Left lung (tissue), 10 donors: ENCODE measurements around the gene HERC3. TPM values are rescaled to one million over a fixed set of nuclear protein-coding genes. Genes with fewer than 3 reads are reported as not detected.

Source experiments
- ATAC-seq: fragments of 200-7000 bp; cut with Tn5 transposase; one replicate; pipeline ENCODE4 v1.9.1; 2020; ENCODE audit warnings: moderate library complexity
- DNase-seq, 4 donors: peaks; one replicate each; pipeline ENCODE4 v3.0.0-alpha.2; 2013 to 2020
- H3K27ac ChIP-seq, 2 donors: fragments of 200-600 bp; sonication (generic) in 1 of 2; one replicate each; pipeline versions ENCODE4 v1.5.0 to v1.8.0; 2020 to 2021
- H3K27me3 ChIP-seq, 2 donors: fragments of 200-600 bp; sonication (generic) in 1 of 2; one replicate each; pipeline versions ENCODE4 v1.5.0 to v1.8.0; 2020 to 2021
- H3K36me3 ChIP-seq, 2 donors: fragments of 200-600 bp; sonication (generic) in 1 of 2; one replicate each; pipeline versions ENCODE4 v1.5.0 to v1.8.0; 2020 to 2021
- H3K4me1 ChIP-seq, 2 donors: fragments of 200-600 bp; one replicate each; pipeline ENCODE4 v1.8.0; 2021
- H3K4me3 ChIP-seq, 2 donors: fragments of 200-600 bp; sonication (generic) in 1 of 2; one replicate each; pipeline versions ENCODE4 v1.5.0 to v1.8.0; 2020 to 2021; ENCODE audit warnings: mild to moderate bottlenecking in 1 of 2
- H3K9me3 ChIP-seq, 2 donors: fragments of 200-600 bp; sonication (generic) in 1 of 2; one replicate each; pipeline versions ENCODE4 v1.5.0 to v1.8.0; 2020 to 2021
- intact Hi-C, 2 donors: fragments of 100-400 bp; cut with DNase I; formaldehyde crosslinking; loops; one replicate each; pipeline versions ENCODE4 v1.11.2 to v1.14.2; 2022
- polyA plus RNA-seq, 6 donors: library from polyadenylated mRNA; unstranded; fragments of 120-200 nt; gene quantifications; one replicate each; pipeline ENCODE4 v1.2.1, GENCODE V29; 2013; ENCODE audit not compliant: insufficient read length in 6 of 6
- total RNA-seq, 2 donors: library from RNA; stranded (reverse); fragmentation: NEBNext Ultra II Directional; extraction: Animal tissue kit (Norgen Biotek cat#: 25700); gene quantifications; one replicate each; pipeline ENCODE4 v1.2.1, GENCODE V29; 2021
- TF ChIP-seq, protein P1 (sequence below), 2 donors: fragments of 200-600 bp; sonication (generic) in 1 of 2; IDR thresholded peaks; one replicate each; pipeline versions ENCODE4 v1.5.0 to v1.8.0; 2021; ENCODE audit warnings: antibody characterized with exemption in 2 of 2
- donor health status: DM: no; HTN: yes; CAD: no.
- donor health status: DM: no; HTN: no; CAD: no.

HERC3 gene
- total and polyA plus RNA-seq, 8 donors, result 17.1 to 43.8 (median 22.2) TPM

DNA sequence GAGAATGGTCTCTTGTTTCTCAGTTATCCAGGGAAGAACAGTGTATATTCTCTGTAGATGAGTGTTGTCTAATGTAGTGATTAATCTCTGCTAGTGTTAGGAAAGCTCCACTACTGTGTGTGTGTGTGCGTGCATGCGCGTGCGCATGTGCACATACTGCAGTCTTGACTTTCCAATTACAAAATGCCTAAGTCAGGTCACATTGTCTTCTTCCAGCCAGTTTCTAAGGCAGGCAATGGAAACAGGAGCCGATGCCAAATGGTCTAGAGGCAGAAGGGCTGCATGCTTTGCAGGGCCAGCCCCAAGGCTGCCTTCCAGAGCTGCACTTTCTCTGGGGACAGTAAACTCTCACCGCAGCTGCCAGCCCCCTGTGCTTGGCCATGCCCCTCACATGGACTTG lies 135.9 kb downstream of the HERC3 start:
- DNase-seq, result no peak

DNA sequence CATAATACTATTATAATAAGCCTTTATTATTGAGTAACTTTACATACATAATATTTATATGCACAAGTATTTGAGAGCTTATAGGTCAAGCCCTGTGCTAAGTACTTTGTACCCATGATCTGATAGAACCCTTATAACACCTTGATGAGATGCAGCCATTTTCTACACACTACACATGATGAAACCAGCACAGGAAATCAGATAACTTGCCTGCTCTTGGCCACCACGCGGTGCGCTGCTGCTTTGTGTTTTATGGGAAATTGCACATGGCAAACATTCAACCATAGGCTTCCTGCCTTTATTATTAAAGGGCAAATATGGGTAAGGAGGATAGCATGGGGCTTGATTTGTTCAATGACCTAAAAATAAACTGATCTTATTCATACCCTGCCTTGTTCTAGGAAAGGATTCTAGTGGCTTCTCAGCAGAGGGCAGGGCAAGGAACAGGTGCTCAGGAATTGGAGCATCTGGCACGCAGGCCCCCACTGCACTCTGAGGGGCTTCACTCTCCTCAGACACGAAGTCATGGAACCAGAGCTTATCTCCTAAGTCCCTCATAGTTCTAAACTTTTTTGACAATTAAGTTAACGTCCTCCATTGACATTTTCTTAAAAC lies 137.0 kb downstream of the HERC3 start:
- TF ChIP-seq, protein P1, sequence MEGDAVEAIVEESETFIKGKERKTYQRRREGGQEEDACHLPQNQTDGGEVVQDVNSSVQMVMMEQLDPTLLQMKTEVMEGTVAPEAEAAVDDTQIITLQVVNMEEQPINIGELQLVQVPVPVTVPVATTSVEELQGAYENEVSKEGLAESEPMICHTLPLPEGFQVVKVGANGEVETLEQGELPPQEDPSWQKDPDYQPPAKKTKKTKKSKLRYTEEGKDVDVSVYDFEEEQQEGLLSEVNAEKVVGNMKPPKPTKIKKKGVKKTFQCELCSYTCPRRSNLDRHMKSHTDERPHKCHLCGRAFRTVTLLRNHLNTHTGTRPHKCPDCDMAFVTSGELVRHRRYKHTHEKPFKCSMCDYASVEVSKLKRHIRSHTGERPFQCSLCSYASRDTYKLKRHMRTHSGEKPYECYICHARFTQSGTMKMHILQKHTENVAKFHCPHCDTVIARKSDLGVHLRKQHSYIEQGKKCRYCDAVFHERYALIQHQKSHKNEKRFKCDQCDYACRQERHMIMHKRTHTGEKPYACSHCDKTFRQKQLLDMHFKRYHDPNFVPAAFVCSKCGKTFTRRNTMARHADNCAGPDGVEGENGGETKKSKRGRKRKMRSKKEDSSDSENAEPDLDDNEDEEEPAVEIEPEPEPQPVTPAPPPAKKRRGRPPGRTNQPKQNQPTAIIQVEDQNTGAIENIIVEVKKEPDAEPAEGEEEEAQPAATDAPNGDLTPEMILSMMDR (IDR thresholded peaks at IDR 0.05), result no peak
- no peaks in the 10 kb centered on the region for H3K9me3 ChIP-seq
- H3K27ac ChIP-seq, result no peak overlapping the region
- H3K4me1 ChIP-seq, result no peaks in the 10 kb centered on the region
- intact Hi-C loops, result no loop called here
- H3K36me3 ChIP-seq, result peaks cover 0 to 70% of the 10 kb centered on the region in 2 donors
- DNase-seq (no peak), ATAC-seq (no peak)
- no peaks in the 10 kb centered on the region for H3K27me3 ChIP-seq
- no peak overlapping the region for H3K4me3 ChIP-seq

More for the DNA sequence above, 135.9 kb downstream of the HERC3 start:
- no peaks in the 10 kb centered on the region for H3K4me1 ChIP-seq
- TF ChIP-seq, protein P1 (IDR thresholded peaks at IDR 0.05), result no peak
- peaks cover 0 to 81% of the 10 kb centered on the region in 2 donors for H3K36me3 ChIP-seq
- intact Hi-C loops, result no loop called here
- H3K27ac ChIP-seq, result no peak overlapping the region
- peak; percentile 21 for ATAC-seq
- H3K27me3 ChIP-seq, result no peaks in the 10 kb centered on the region
- H3K4me3 ChIP-seq, result no peak overlapping the region
- H3K9me3 ChIP-seq, result no peaks in the 10 kb centered on the region

DNA sequence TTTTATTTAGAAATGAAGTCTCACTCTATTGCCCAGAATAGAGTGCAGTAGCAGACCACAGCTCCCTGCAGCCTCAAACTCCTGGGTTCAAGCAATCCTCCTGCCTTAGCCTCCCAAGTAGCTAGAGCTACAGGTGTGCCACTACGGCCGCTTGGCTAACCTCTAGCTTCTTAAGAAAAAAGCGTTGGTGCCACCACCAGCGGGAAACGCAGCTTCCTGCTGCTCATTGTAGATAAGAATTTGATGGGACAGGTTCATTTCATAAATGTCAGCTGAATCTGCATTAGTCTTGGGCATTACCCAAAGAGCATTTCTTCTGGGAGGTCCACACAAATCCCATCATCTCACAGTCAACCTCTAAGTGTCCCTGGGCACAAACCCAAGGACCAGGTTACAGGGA lies 138.5 kb downstream of the HERC3 start:
- Histone ChIP-seq H3K27ac (no peak overlapping the region), H3K27me3 (no peaks in the 10 kb centered on the region), H3K9me3 (no peaks in the 10 kb centered on the region), H3K36me3 (peaks cover 0 to 54% of the 10 kb centered on the region in 2 donors), H3K4me1 (no peaks in the 10 kb centered on the region), H3K4me3 (no peak overlapping the region)
- intact Hi-C loops, result no loop called here
- TF ChIP-seq, protein P1 (IDR thresholded peaks at IDR 0.05), result no peak
- no peak for DNase-seq
- ATAC-seq, result no peak

DNA sequence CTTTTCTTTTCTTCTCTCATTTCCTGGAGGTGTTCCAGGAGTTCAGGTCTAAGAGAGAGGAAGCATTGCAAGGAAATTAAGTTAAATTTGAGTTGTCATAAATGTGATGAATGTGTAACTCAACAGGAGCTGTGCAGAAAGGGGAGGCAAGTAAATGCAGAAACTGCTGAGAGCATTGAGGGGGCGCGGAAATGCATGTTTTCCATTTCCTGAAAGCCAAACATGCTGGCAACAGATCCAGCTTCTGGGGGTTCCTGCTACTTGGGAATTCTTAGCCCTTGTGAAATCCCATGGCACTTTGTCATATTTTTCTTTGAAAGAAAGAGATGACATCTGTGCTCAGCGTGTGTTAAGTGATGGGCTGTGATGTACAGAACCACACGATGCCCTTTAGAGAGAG lies 139.1 kb downstream of the HERC3 start:
- TF ChIP-seq, protein P1 (IDR thresholded peaks at IDR 0.05), result no peak
- DNase-seq, result no peak

DNA sequence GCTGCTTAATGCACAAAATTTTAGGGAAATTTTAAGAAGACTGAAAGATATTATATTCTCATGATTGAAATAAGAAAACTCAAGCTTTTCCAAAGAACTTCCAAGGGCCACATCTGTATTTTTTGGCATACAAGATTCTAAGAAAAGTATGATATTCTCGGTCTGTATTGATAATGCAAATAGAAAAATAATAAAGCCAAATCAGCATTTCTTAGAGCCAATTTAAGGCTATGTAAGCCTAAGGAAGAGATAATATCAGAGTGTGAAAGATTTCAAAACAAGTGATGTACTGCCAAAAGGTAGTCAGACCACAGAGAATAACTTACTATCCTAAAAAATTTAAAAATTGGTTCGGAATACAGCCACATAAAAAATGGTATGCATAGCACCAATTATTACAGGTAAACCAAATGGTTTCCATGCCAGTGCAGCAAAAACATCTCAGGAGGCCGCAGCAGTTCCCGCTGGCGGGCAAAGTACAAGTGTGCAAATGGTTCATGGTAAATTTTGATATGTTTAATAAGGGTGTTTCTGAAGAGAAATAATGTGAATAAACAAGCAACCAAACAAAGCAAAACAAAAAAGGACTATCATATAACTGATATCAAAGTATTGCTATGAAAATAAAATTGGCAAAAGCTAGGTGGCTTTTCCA lies 140.6 kb downstream of the HERC3 start:
- DNase-seq (no peak), ATAC-seq (no peak)
- TF ChIP-seq, protein P1 (IDR thresholded peaks at IDR 0.05), result no peak
- intact Hi-C loops, result no loop called here
- Histone ChIP-seq H3K36me3 (peaks cover 0 to 41% of the 10 kb centered on the region in 2 donors), H3K4me3 (no peak overlapping the region), H3K27ac (no peak overlapping the region), H3K4me1 (peaks cover 5 to 10% of the 10 kb centered on the region in 2 donors), H3K9me3 (no peaks in the 10 kb centered on the region), H3K27me3 (no peaks in the 10 kb centered on the region)

More for the DNA sequence above, 139.1 kb downstream of the HERC3 start:
- Histone ChIP-seq H3K27ac (no peak overlapping the region), H3K36me3 (peaks cover 0 to 51% of the 10 kb centered on the region in 2 donors), H3K9me3 (no peaks in the 10 kb centered on the region), H3K27me3 (no peaks in the 10 kb centered on the region), H3K4me1 (no peaks in the 10 kb centered on the region), H3K4me3 (no peak overlapping the region)
- ATAC-seq, result no peak
- intact Hi-C loops, result no loop called here
